OCI-LY3 (cell line): ENCODE results near the gene NFYA.
"Not testable (repeated sequence)": the region's sequence is repeated elsewhere in the genome, so short reads cannot be mapped to it uniquely, and the experiment has no call there.

Source experiments
- H2AFZ ChIP-seq: fragments of 200-600, 300-600 bp; shearing (Covaris generic); 2 replicates; pipeline ENCODE4 v1.6.0; 2014; ENCODE audit warnings: antibody characterized with exemption, low read depth, low read length
- H3K27ac ChIP-seq: fragments of 200-600, 300-600 bp; sonication (generic); 2 replicates; pipeline ENCODE4 v1.5.1; 2014; ENCODE audit warnings: mild to moderate bottlenecking, low read length, moderate library complexity, mixed read lengths
- H3K27me3 ChIP-seq: fragments of 200-600, 300-600 bp; sonication (generic); 2 replicates; pipeline ENCODE4 v1.6.1; 2014; ENCODE audit warnings: low read depth, low read length, mixed read lengths
- H3K36me3 ChIP-seq: fragments of 200-600, 300-600 bp; sonication (generic); replicated peaks from 2 replicates; pipeline ENCODE3; 2014; ENCODE audit warnings: low read depth, low read length, mixed read lengths
- H3K4me1 ChIP-seq: fragments of 300-600, 200-600 bp; sonication (generic); 2 replicates; pipeline ENCODE4 v1.6.1; 2014; ENCODE audit warnings: low read length, mixed read lengths
- H3K4me2 ChIP-seq: fragments of 200-600, 300-600 bp; sonication (generic); 2 replicates; pipeline ENCODE4 v1.6.1; 2014; ENCODE audit warnings: low read length, mixed read lengths
- H3K4me3 ChIP-seq: fragments of 300-600, 200-600 bp; sonication (generic); 2 replicates; pipeline ENCODE4 v1.5.1; 2014; ENCODE audit warnings: antibody characterized with exemption, mild to moderate bottlenecking, low read length, moderate library complexity
- H3K79me2 ChIP-seq: fragments of 300-600, 200-600 bp; shearing (Covaris generic); 2 replicates; pipeline ENCODE4 v1.6.1; 2014; ENCODE audit warnings: mild to moderate bottlenecking, low read length, mixed read lengths
- H3K9ac ChIP-seq: fragments of 300-600, 200-600 bp; shearing (Covaris generic); 2 replicates; pipeline ENCODE4 v1.6.0; 2014; ENCODE audit warnings: mild to moderate bottlenecking, low read length, moderate library complexity
- H3K9me3 ChIP-seq: fragments of 200-600, 300-600 bp; shearing (Covaris generic); 2 replicates; pipeline ENCODE4 v1.6.1; 2014; ENCODE audit warnings: low read length, mixed read lengths; ENCODE audit not compliant: insufficient read depth
- H4K20me1 ChIP-seq: fragments of 200-600, 300-600 bp; sonication (generic); 2 replicates; pipeline ENCODE4 v1.6.1; 2016; ENCODE audit warnings: low read length, mixed read lengths; ENCODE audit not compliant: insufficient read depth
- EZH2phosphoT487 ChIP-seq: fragments of 200-600 bp; shearing (Covaris generic); IDR thresholded peaks from 2 replicates; pipeline ENCODE4 v1.6.1; 2018; ENCODE audit warnings: antibody characterized with exemption, mixed run types, low read depth
- TF ChIP-seq, protein P1 (sequence below): fragments of 200-600, 300-600 bp; sonication (generic); IDR thresholded peaks from 2 replicates; pipeline ENCODE4 v1.5.1; 2014; ENCODE audit warnings: antibody characterized with exemption, low read length, low read depth

Gene NFYA

DNA sequence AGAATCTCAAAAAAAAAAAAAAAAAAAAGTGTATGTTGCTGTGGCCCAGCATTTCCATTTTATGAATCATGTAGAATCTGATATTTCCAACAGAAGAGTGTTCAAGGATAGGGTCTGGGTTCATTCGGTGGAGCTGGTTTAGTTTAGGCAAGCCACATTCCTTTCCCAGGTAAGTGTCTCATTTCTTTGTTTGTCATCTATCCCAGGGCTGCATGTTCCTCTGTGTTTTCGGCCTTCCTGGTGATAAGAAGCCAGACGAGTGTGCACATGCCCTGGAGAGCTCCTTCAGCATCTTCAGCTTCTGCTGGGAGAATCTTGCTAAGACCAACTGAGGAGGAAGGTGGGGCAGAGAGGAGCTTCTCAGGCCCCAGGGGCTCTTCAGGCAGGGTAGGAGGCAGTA lies 38.2 kb downstream of the NFYA start:
- Histone ChIP-seq H3K4me3 (no peak overlapping the region), H4K20me1 (no peaks in the 10 kb centered on the region), H3K27ac (no peak overlapping the region), H3K9ac (no peak overlapping the region), H3K36me3 (no peaks in the 10 kb centered on the region), H2AFZ (no peak overlapping the region), H3K9me3 (no peaks in the 10 kb centered on the region), H3K4me1 (no peaks in the 10 kb centered on the region), H3K27me3 (no peaks in the 10 kb centered on the region), H3K79me2 (no peaks in the 10 kb centered on the region), H3K4me2 (no peak overlapping the region)
- TF ChIP-seq, protein P1, sequence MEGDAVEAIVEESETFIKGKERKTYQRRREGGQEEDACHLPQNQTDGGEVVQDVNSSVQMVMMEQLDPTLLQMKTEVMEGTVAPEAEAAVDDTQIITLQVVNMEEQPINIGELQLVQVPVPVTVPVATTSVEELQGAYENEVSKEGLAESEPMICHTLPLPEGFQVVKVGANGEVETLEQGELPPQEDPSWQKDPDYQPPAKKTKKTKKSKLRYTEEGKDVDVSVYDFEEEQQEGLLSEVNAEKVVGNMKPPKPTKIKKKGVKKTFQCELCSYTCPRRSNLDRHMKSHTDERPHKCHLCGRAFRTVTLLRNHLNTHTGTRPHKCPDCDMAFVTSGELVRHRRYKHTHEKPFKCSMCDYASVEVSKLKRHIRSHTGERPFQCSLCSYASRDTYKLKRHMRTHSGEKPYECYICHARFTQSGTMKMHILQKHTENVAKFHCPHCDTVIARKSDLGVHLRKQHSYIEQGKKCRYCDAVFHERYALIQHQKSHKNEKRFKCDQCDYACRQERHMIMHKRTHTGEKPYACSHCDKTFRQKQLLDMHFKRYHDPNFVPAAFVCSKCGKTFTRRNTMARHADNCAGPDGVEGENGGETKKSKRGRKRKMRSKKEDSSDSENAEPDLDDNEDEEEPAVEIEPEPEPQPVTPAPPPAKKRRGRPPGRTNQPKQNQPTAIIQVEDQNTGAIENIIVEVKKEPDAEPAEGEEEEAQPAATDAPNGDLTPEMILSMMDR: no peak
- TF ChIP-seq EZH2phosphoT487: no peak

DNA sequence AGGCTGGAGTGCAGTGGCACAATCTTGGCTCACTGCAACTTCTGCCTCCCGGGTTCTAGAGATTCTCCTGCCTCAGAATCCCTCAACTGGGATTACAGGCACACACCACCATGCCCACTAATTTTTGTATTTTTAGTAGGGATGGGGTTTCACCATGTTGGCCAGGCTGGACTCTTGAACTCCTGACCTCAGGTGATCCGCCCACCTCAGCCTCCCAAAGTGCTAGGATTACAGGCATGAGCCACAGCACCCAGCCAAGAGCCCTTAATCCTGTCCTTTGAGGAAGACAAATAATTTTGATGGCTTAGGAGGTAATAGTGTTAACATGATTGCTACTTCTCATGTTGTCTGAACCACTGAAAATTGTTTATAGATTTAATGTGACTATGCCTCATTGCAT lies 42.3 kb downstream of the NFYA start:
- H3K79me2 ChIP-seq, H3K4me3 ChIP-seq, H2AFZ ChIP-seq, H3K9ac ChIP-seq, H3K9me3 ChIP-seq, H3K36me3 ChIP-seq, H3K4me2 ChIP-seq, H3K27me3 ChIP-seq, H4K20me1 ChIP-seq, H3K4me1 ChIP-seq, H3K27ac ChIP-seq: not testable (repeated sequence)

DNA sequence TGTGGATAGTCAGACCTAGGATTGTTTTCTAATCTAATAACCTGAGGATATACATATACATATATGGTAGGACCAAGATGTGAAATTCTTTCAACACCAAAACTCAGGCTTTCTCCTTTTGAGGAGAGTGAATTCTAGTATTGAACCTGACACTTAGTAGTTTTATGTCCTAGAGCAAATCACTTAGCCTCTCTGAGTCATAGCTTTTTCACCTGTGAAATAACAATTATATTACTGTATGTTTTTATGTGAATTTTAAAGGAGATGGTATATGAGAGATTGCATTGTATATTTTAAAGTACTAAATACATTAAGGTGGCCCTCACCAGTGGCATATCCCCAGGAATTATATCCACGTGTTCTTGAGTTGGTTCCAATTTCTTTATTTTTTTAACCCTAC lies 46.7 kb downstream of the NFYA start:
- Histone ChIP-seq H4K20me1 (no peaks in the 10 kb centered on the region), H3K9me3 (no peaks in the 10 kb centered on the region), H2AFZ (no peak overlapping the region), H3K9ac (no peak overlapping the region), H3K36me3 (no peaks in the 10 kb centered on the region), H3K79me2 (no peaks in the 10 kb centered on the region), H3K4me3 (no peak overlapping the region), H3K27ac (no peak overlapping the region), H3K4me1 (no peaks in the 10 kb centered on the region), H3K27me3 (no peaks in the 10 kb centered on the region), H3K4me2 (no peak overlapping the region)
- TF ChIP-seq, protein P1: no peak
- no peak for TF ChIP-seq EZH2phosphoT487

DNA sequence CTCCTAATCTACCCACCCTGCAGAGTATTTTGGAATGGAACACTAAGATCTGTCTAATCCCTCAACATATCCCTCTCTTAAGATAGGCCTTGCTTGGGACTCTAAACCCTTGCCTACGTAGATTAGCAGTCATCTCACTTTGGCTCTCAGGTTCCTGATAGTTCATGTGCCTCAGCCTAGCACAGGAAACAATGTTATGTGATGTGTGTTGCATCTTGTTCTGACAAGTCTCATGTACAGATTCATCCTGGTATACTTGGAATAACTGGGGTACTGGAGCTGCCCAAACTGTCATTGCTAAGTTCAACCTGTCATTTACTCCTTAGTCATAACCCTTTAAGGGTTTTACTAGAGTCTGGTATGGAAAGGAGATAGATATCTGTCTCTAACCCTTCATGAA lies 47.3 kb downstream of the NFYA start:
- TF ChIP-seq, protein P1: no peak
- no peak for TF ChIP-seq EZH2phosphoT487
- no peak overlapping the region for H3K27ac ChIP-seq
- H3K4me1 ChIP-seq: no peaks in the 10 kb centered on the region
- H3K9me3 ChIP-seq: no peaks in the 10 kb centered on the region
- H3K36me3 ChIP-seq: no peaks in the 10 kb centered on the region
- no peak overlapping the region for H2AFZ ChIP-seq
- no peaks in the 10 kb centered on the region for H3K27me3 ChIP-seq
- no peaks in the 10 kb centered on the region for H3K79me2 ChIP-seq
- no peak overlapping the region for H3K4me2 ChIP-seq
- no peak overlapping the region for H3K9ac ChIP-seq
- no peak overlapping the region for H3K4me3 ChIP-seq
- no peaks in the 10 kb centered on the region for H4K20me1 ChIP-seq

DNA sequence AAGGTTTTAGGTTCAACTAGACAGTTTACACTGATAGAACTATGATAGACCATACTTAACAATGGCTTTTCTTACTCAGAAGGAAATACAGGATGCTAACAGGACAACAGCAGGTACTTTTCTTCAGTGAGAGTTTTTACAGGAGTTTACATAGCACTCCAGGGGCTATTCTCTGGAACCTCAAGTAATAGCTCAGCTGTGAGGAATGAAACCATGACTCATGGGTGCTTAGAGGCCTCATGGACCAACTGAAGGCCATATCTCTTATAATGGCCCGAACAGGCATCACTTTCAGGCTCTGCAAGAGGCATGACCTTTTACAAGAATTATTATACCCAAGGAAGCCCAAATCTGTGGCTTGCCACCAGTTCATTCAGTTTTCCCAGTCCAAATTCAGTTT lies 49.6 kb downstream of the NFYA start:
- Histone ChIP-seq H3K9me3 (no peaks in the 10 kb centered on the region), H3K36me3 (no peaks in the 10 kb centered on the region), H3K79me2 (no peaks in the 10 kb centered on the region), H3K4me2 (no peak overlapping the region), H3K27ac (no peak overlapping the region), H3K4me3 (no peak overlapping the region), H3K4me1 (no peaks in the 10 kb centered on the region), H3K9ac (no peak overlapping the region), H4K20me1 (no peaks in the 10 kb centered on the region), H3K27me3 (no peaks in the 10 kb centered on the region), H2AFZ (no peak overlapping the region)
- TF ChIP-seq EZH2phosphoT487: no peak
- TF ChIP-seq, protein P1: no peak
